Measurements from ENCODE around the gene TMEM131.

The TMEM131 gene

DNA sequence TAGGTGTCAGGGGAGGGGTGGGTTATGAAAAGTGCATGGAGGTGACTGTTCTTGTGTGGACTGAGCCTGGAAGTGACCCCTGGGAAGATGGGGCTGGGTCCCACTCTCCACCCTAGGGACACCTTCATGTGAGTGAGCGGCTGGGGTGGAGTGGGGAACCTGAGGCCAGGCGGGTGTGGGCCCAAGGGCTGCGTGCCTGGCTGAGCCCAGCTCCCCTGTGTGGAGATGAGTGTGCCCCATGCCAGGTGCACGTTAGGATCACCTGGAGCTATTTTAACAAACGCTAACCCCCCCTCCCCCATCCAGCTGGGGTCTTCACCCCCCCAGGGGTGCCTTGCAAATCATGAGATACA lies 255.9 kb downstream of the TMEM131 start:
- H3K4me3 ChIP-seq (ENCODE audit: low read depth, low read length), result no peak overlapping the region
- no peak for DNase-seq (ENCODE audit: low read depth)
- TF ChIP-seq, protein P1, sequence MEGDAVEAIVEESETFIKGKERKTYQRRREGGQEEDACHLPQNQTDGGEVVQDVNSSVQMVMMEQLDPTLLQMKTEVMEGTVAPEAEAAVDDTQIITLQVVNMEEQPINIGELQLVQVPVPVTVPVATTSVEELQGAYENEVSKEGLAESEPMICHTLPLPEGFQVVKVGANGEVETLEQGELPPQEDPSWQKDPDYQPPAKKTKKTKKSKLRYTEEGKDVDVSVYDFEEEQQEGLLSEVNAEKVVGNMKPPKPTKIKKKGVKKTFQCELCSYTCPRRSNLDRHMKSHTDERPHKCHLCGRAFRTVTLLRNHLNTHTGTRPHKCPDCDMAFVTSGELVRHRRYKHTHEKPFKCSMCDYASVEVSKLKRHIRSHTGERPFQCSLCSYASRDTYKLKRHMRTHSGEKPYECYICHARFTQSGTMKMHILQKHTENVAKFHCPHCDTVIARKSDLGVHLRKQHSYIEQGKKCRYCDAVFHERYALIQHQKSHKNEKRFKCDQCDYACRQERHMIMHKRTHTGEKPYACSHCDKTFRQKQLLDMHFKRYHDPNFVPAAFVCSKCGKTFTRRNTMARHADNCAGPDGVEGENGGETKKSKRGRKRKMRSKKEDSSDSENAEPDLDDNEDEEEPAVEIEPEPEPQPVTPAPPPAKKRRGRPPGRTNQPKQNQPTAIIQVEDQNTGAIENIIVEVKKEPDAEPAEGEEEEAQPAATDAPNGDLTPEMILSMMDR (IDR thresholded peaks at IDR 0.05; ENCODE audit: low read depth, low read length), result no peak
- TF ChIP-seq POLR2A (IDR thresholded peaks at IDR 0.05; ENCODE audit: extremely low read depth, insufficient read length), result no peak

GRCh38 chr2:97739020-97739892 lies 256.5 kb downstream of the TMEM131 start:
- no peak for DNase-seq (ENCODE audit: low read depth)
- no peak for TF ChIP-seq POLR2A (IDR thresholded peaks at IDR 0.05; ENCODE audit: extremely low read depth, insufficient read length)
- TF ChIP-seq, protein P2, sequence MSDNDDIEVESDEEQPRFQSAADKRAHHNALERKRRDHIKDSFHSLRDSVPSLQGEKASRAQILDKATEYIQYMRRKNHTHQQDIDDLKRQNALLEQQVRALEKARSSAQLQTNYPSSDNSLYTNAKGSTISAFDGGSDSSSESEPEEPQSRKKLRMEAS (IDR thresholded peaks at IDR 0.05; ENCODE audit: low read depth, low read length), result no peak
- no peak for TF ChIP-seq MYC (IDR thresholded peaks at IDR 0.05; ENCODE audit: low read depth, low read length)
- TF ChIP-seq, protein P1 (IDR thresholded peaks at IDR 0.05; ENCODE audit: low read depth, low read length), result no peak

GRCh38 chr2:97738179-97739019 lies 257.3 kb downstream of the TMEM131 start:
- H3K4me3 ChIP-seq (ENCODE audit: low read depth, low read length), result no peak overlapping the region
- no peak for TF ChIP-seq MYC (IDR thresholded peaks at IDR 0.05; ENCODE audit: low read depth, low read length)
- TF ChIP-seq, protein P1 (IDR thresholded peaks at IDR 0.05; ENCODE audit: low read depth, low read length), result no peak
- TF ChIP-seq, protein P2 (IDR thresholded peaks at IDR 0.05; ENCODE audit: low read depth, low read length), result no peak
- TF ChIP-seq POLR2A (IDR thresholded peaks at IDR 0.05; ENCODE audit: extremely low read depth, insufficient read length), result no peak
- no peak for DNase-seq (ENCODE audit: low read depth)

More at GRCh38 chr2:97739020-97739892, 256.5 kb downstream of the TMEM131 start:
- H3K4me3 ChIP-seq (ENCODE audit: low read depth, low read length), result no peak overlapping the region

DNA sequence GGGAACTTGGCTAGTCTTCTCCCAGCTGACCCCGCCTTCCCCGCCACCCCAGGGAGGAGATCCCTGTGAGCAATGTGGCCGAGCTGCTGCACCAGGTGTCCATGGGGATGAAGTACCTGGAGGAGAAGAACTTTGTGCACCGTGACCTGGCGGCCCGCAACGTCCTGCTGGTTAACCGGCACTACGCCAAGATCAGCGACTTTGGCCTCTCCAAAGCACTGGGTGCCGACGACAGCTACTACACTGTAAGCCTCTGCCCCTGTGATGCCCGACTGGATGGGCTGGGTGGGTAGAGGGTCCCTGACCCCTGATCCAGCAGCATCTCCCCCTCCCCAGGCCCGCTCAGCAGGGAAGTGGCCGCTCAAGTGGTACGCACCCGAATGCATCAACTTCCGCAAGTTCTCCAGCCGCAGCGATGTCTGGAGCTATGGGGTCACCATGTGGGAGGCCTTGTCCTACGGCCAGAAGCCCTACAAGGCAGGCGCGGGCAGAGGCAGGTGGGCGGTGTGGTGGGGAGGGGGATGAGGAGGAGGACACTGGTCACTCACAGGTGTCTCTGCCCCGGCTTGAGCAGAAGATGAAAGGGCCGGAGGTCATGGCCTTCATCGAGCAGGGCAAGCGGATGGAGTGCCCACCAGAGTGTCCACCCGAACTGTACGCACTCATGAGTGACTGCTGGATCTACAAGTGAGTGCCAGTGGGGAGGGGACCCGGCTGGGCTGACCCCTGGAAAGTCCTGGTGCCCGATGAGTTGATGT lies 258.1 kb downstream of the TMEM131 start:
- H3K4me3 ChIP-seq (ENCODE audit: low read depth, low read length), result no peak overlapping the region
- no peak for DNase-seq (ENCODE audit: low read depth)
- TF ChIP-seq, protein P1 (IDR thresholded peaks at IDR 0.05; ENCODE audit: low read depth, low read length), result no peak
- TF ChIP-seq MYC (IDR thresholded peaks at IDR 0.05; ENCODE audit: low read depth, low read length), result no peak
- TF ChIP-seq POLR2A (IDR thresholded peaks at IDR 0.05; ENCODE audit: extremely low read depth, insufficient read length), result no peak
- TF ChIP-seq, protein P2 (IDR thresholded peaks at IDR 0.05; ENCODE audit: low read depth, low read length), result no peak

- TF ChIP-seq, protein P1 (IDR thresholded peaks at IDR 0.05; ENCODE audit: low read depth, low read length), result no peak
- no peak overlapping the region for H3K4me3 ChIP-seq (ENCODE audit: low read depth, low read length)
- no peak for DNase-seq (ENCODE audit: low read depth)
Measured at GRCh38 chr2:97736608-97737330, 259.0 kb downstream of the TMEM131 start.

Data from NB4 (cell line).